ENCODE data around the gene CUEDC1. TPM values are rescaled to one million over a fixed set of nuclear protein-coding genes. Genes with fewer than 3 reads are reported as not detected.

The CUEDC1 gene
- total and polyA plus RNA-seq, 2 experiments from 2014 or later, result 11.1 to 13.6 TPM

DNA sequence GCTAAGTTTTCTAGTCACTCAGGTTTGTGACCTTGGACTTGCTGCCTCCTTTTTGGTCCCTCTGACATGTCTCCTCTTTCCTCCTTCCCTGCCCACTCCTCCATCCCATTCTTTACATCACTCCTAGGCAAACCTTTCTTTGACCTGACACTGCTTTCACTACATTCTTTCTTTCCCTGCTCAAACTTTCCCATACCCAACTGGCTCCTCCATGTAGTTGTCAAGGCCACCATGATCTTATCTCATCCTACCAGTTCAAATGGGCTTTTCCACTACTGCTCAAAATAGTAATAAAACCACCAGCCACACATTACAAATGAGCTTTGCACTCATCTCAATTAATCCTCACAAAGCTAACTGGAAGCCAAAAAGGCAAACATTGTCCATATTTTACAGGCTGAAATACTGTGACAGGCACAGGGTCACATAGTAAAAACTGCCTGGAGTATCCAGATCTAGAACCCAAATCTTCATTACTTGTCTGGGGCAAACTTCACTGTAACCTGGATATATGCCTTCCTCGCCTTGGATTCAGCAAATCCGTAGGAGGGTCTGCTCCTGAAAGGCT, 119.8 kb downstream of the CUEDC1 start:
- H3F3A ChIP-seq (ENCODE audit: insufficient read depth), result peaks cover 31% of the 10 kb centered on the region
- H3K27me3 ChIP-seq (replicated peaks; ENCODE audit: insufficient read depth), result no peaks in the 10 kb centered on the region
- no peak overlapping the region for H3K4me3 ChIP-seq
- no peaks in the 10 kb centered on the region for H3K9me2 ChIP-seq (ENCODE audit: insufficient read depth)
- no peaks in the 10 kb centered on the region for H4K20me1 ChIP-seq (ENCODE audit: insufficient read depth)
- H2AFZ ChIP-seq, result no peak overlapping the region
- H3K4me1 ChIP-seq (ENCODE audit: insufficient read depth), result peaks cover 9% of the 10 kb centered on the region
- no peak for TF ChIP-seq EZH2phosphoT487 (IDR thresholded peaks at IDR 0.05; ENCODE audit: insufficient read depth, low read depth)
- no peak for TF ChIP-seq EZH2 (IDR thresholded peaks at IDR 0.05; ENCODE audit: insufficient read depth, poor library complexity, severe bottlenecking)
- no peak for DNase-seq
- in situ Hi-C loops (cut with MboI), result loop anchor here (10.0 kb wide), 1 partner anchor 61 kb away; no protein-coding TSS in a partner anchor
- WGBS, 2 experiments (ENCODE audit: low coverage in 1 of 2, low lambda C conversion rate in 2 of 2, missing lambda C conversion rate in 2 of 2), result 97 to 99% methylated on average over 2 of the region's 2 CpGs
- no peak overlapping the region for H3K9ac ChIP-seq
- no peak overlapping the region for H3K27ac ChIP-seq
- H3K9me3 ChIP-seq (ENCODE audit: low read depth), result no peaks in the 10 kb centered on the region
- H3K79me2 ChIP-seq (ENCODE audit: insufficient read depth), result no peaks in the 10 kb centered on the region
- H3K4me2 ChIP-seq (ENCODE audit: unreplicated experiment), result no peak overlapping the region
- H3K36me3 ChIP-seq (ENCODE audit: low read depth), result peaks cover 12% of the 10 kb centered on the region

DNA sequence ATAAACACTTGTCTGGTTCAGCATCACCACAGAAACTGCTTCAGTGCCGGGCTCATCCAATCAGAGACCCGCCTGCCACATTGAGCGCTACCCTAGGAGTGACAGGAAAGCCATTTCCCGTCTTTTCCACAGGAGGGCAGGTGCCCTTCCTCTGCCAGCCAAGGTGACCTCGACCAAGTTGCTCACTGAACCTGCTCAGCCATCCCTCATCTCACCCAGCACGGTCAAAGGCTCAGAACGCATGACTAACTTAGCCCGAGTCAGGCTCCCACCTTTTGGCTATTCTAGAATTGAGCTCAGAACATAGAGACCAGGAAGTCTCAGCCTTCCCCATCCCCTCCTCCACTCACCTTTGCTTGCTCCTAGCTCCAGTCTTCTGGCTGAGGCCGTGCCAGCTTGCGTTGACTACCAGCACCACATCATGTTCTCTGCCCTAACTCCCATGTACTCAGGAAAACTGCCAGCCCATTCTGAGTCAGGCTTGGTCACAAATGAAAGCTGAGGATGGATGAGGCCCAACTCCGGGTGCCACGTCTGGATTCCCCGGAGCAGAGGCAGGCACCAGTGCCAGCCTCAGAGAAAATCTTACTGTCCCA, 121.0 kb downstream of the CUEDC1 start:
- H3F3A ChIP-seq (ENCODE audit: insufficient read depth), result peaks cover 31% of the 10 kb centered on the region
- WGBS, 2 experiments (ENCODE audit: low coverage in 1 of 2, low lambda C conversion rate in 2 of 2, missing lambda C conversion rate in 2 of 2), result 34 to 36% methylated on average over 13 of the region's 13 CpGs
- no peaks in the 10 kb centered on the region for H4K20me1 ChIP-seq (ENCODE audit: insufficient read depth)
- H3K9ac ChIP-seq, result peak overlapping the region; percentile 58
- in situ Hi-C loops (cut with MboI), result loop anchor here (10.0 kb wide), 1 partner anchor 59 kb away; no protein-coding TSS in a partner anchor
- no peaks in the 10 kb centered on the region for H3K9me2 ChIP-seq (ENCODE audit: insufficient read depth)
- H3K9me3 ChIP-seq (ENCODE audit: low read depth), result no peaks in the 10 kb centered on the region
- peaks cover 2% of the 10 kb centered on the region for H3K36me3 ChIP-seq (ENCODE audit: low read depth)
- peak overlapping the region; percentile 57 for H3K27ac ChIP-seq
- no peak for TF ChIP-seq EZH2 (IDR thresholded peaks at IDR 0.05; ENCODE audit: insufficient read depth, poor library complexity, severe bottlenecking)
- TF ChIP-seq EZH2phosphoT487 (IDR thresholded peaks at IDR 0.05; ENCODE audit: insufficient read depth, low read depth), result no peak
- no peak overlapping the region for H3K4me3 ChIP-seq
- no peaks in the 10 kb centered on the region for H3K27me3 ChIP-seq (replicated peaks; ENCODE audit: insufficient read depth)
- H3K79me2 ChIP-seq (ENCODE audit: insufficient read depth), result no peaks in the 10 kb centered on the region
- DNase-seq, result peak; percentile 91
- peak overlapping the region; percentile 6 for H3K4me2 ChIP-seq (ENCODE audit: unreplicated experiment)
- H3K4me1 ChIP-seq (ENCODE audit: insufficient read depth), result peaks cover 9% of the 10 kb centered on the region
- H2AFZ ChIP-seq, result no peak overlapping the region

DNA sequence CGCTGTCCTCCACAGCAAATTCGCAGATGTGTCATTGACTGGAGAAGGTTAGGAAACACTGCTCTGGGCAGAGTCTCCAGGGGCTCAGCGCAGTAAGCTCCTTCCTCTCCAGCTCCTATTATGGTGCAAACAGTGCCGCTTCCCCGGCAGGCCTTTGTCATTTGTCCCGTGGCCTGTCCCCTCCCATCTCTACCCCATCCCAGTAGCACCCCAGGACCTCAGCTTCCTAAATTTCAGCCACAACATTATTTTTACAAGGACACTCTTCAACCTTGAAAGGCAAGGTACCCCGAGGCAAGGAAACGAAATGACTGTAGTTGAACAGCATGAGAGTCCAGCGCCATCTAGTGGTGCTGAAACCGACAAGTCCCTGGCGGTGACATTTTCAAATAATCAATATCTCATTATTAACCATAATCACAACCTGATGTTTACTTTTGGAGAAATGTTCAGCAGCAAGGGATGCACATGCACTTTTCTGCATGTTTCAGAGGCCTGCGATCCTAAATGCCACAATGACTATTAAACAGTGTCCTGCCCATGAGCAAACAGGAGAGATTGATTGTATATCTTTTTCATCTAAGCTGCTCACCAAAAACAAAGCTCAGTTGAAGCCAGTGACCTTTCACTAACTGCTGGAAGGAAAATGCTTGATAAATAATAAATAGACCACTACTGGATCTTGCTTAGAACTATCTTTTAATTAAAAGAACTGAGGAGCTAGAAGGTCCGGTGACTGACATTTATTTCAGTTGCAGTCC, 121.9 kb downstream of the CUEDC1 start:
- Histone ChIP-seq H3K4me1 (ENCODE audit: insufficient read depth) (peaks cover 9% of the 10 kb centered on the region), H3K79me2 (ENCODE audit: insufficient read depth) (no peaks in the 10 kb centered on the region), H3K9me3 (ENCODE audit: low read depth) (no peaks in the 10 kb centered on the region), H3K9ac (peak overlapping the region; percentile 48; the same call in 1 of the 2 replicates), H4K20me1 (ENCODE audit: insufficient read depth) (no peaks in the 10 kb centered on the region), H3K4me2 (ENCODE audit: unreplicated experiment) (peak overlapping the region; percentile 91), H3K36me3 (ENCODE audit: low read depth) (no peaks in the 10 kb centered on the region), H3K27ac (0 out of 2 replicates have a peak overlapping the region, but pooled peaks have one; percentile 5), H2AFZ (peak overlapping the region; percentile 81), H3K27me3 (replicated peaks; ENCODE audit: insufficient read depth) (no peaks in the 10 kb centered on the region), H3K9me2 (ENCODE audit: insufficient read depth) (no peaks in the 10 kb centered on the region), H3F3A (ENCODE audit: insufficient read depth) (peaks cover 31% of the 10 kb centered on the region), H3K4me3 (peak overlapping the region; percentile 78)
- peak; percentile 89 for DNase-seq
- 8% methylated on average over 13 of the region's 13 CpGs for WGBS, 2 experiments (ENCODE audit: low coverage in 1 of 2, low lambda C conversion rate in 2 of 2, missing lambda C conversion rate in 2 of 2)
- no peak for TF ChIP-seq EZH2phosphoT487 (IDR thresholded peaks at IDR 0.05; ENCODE audit: insufficient read depth, low read depth)
- no peak for TF ChIP-seq EZH2 (IDR thresholded peaks at IDR 0.05; ENCODE audit: insufficient read depth, poor library complexity, severe bottlenecking)
- in situ Hi-C loops (cut with MboI), result loop anchor here (10.0 kb wide), 1 partner anchor 59 kb away; no protein-coding TSS in a partner anchor
